ENCODE results near the gene SMYD3.

GRCh38 chr1:246182149-246182851 is 324.8 kb downstream of the SMYD3 start:
- TF ChIP-seq CTCF (IDR thresholded peaks at IDR 0.05) (no peak), POLR2A (IDR thresholded peaks at IDR 0.05) (no peak)
